T follicular helper cell (primary cell): ENCODE results near the gene TAS2R19.

Experiments used
- DNase-seq: peaks from one replicate; pipeline ENCODE4 v3.0.0-alpha.2; 2020; ENCODE audit warnings: low read depth

Gene TAS2R19

DNA sequence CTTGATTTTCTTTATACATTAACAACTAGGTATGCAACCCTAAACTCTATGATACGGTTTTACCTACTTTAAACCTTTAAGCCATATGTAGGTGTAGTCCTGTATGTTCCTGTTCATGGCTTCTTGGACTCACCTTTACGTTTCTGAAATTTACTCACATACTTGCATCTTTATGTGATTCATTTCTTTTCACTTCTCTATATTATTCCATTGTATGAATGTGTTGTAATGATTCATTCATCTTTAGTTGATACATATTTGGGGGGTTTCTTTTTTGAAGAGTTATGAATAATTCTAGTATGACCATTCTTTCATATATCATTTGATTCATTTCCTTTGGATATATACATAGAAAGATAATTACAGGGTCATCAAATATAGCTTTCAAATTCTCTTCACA lies 33.3 kb downstream of the TAS2R19 start:
- DNase-seq: no peak

DNA sequence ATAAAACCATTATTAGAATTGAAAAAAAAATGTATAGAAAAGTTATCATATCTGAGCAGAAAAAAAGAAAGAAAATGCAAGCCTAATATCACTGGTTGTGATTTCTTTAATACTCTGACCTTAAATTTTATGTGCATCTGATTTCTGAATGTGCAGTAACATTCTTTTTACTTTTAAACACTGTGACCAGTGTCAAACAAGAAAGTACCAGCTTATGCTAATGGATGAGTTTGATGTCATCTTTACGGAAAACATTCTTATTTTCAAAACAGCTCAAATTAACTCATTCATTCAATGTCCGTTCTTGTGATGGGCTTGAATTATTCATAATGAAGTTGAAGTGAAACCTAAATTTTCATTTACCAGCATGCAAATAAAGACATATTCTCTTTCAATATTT lies 35.6 kb downstream of the TAS2R19 start, which contains the start of gene TAS2R50:
Gene TAS2R50, minus strand, starts transcription at position 101 of the 400 bp plus-strand sequence. Its CDS starts 52 bp downstream, at position 49.
- DNase-seq: no peak

DNA sequence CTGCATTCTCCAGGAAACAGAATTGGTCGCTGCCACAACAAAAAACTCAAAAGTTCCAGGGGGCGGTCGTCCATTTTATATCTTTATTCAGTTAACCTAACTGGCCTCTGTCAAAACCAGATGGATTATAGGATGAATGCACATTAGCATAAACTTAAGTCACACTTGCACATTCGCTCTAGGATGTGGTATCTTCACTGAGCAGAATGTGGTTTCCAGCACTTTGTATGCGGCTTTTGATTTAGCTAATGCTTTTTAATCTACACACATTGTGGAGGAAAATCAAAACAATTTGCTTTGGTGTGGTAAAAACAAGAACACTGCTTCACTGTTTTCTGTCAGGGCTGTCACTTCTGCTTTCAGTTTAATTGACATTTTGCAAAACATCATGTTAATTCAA lies 40.2 kb downstream of the TAS2R19 start:
- peak; percentile 44 for DNase-seq

DNA sequence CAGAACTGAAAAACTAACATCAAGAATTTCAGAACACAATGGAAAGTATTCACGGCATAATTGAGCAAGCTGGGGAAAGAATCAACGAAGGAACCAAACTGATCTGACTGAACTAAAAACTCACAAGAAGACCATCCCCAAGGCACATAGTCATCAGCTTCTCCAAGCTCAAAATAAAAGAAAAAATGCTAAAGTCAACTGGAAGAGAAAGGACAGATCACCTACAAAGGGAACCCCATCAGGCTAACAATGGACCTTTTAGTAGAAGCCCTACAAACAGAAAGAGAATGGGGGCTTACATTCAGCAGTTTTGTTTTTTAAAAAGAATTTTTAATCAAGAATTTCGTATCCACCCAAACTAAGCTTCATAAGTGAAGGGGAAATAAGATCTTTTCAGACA lies 47.5 kb downstream of the TAS2R19 start:
- no peak for DNase-seq
